ENCODE measurements around the gene CDK19. TPM values are rescaled to one million over a fixed set of nuclear protein-coding genes. Genes with fewer than 3 reads are reported as not detected.
A peak's percentile ranks its signal among the peaks of the same experiment; 100 is the strongest.
"Not testable (repeated sequence)": the region's sequence is repeated elsewhere in the genome, so short reads cannot be mapped to it uniquely, and the experiment has no call there.

The CDK19 gene
- total RNA-seq, 2 donors from 2014 or later, result 17.1 to 17.7 TPM

DNA sequence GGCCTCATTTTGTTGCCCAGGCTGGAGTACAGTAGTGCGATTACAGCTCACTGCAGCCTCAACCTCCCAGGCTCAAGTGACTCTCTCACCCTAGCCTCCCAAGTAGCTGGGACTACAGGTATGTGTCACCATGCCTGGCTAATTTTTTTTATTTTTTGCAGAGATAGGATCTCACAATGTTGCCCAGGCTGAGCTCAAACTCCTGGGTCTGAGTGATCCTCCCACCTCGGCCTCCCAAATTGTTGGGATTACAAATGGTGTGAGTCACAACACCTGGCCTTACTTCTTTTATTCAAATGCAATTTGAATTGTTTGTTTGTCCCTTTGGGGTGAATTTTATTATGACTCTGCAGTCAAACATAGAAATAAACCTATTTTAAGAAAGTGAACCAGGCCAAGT is 207.1 kb downstream of the CDK19 start:
- DNase-seq (no peak), ATAC-seq (no peak)
- H3K4me1 Mint-ChIP-seq, result no peaks in the 10 kb centered on the region
- no peak overlapping the region for H3K4me3 Mint-ChIP-seq
- no peaks in the 10 kb centered on the region for H3K27me3 Mint-ChIP-seq
- peaks cover 2% of the 10 kb centered on the region for H3K36me3 Mint-ChIP-seq (ENCODE audit: low read depth)
- H3K9me3 ChIP-seq (ENCODE audit: control insufficient read depth, low read length, poor library complexity, severe bottlenecking), result no peaks in the 10 kb centered on the region
- H3K27ac Mint-ChIP-seq, result no peak overlapping the region

DNA sequence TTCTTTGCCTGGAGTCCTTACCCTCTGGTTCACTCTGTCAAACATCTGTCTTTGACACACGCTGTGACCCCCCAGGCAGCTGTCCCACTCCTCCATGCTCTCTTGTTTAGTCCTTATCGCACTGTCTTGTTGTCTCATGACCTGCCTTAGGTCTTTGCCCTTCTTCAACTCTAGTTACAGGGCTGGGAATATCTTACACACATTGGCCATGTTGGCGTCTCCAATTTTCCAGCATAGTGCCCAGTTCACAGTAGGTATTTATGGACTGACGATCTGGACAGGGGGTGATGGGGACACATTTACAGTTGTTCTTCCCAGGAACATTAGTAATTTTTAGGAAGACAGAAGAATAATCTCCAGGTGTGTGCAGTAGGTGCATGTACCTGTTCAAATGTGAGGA is 209.1 kb downstream of the CDK19 start:
- H3K9me3 ChIP-seq (ENCODE audit: control insufficient read depth, low read length, poor library complexity, severe bottlenecking), result no peaks in the 10 kb centered on the region
- Mint-ChIP-seq H3K4me3 (no peak overlapping the region), H3K4me1 (no peaks in the 10 kb centered on the region), H3K27me3 (no peaks in the 10 kb centered on the region), H3K36me3 (ENCODE audit: low read depth) (peaks cover 2% of the 10 kb centered on the region), H3K27ac (no peak overlapping the region)
- DNase-seq (no peak), ATAC-seq (no peak)

DNA sequence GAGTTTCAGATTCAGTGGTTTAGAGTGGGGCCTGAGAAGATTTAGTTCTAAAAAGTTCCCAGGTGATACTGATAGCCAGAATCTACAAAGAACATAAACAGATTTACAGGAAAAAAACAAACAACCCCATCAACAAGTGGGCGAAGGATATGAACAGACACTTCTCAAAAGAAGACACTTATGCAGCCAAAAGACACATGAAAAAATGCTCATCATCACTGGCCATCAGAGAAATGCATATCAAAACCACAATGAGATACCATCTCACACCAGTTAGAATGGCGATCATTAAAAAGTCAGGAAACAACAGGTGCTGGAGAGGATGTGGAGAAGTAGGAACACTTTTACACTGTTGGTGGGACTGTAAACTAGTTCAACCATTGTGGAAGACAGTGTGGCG is 214.6 kb downstream of the CDK19 start:
- H3K9me3 ChIP-seq (ENCODE audit: control insufficient read depth, low read length, poor library complexity, severe bottlenecking); DNase-seq; H3K27ac Mint-ChIP-seq; H3K27me3 Mint-ChIP-seq; H3K4me3 Mint-ChIP-seq; H3K36me3 Mint-ChIP-seq (ENCODE audit: low read depth); ATAC-seq; H3K4me1 Mint-ChIP-seq: not testable (repeated sequence)

DNA sequence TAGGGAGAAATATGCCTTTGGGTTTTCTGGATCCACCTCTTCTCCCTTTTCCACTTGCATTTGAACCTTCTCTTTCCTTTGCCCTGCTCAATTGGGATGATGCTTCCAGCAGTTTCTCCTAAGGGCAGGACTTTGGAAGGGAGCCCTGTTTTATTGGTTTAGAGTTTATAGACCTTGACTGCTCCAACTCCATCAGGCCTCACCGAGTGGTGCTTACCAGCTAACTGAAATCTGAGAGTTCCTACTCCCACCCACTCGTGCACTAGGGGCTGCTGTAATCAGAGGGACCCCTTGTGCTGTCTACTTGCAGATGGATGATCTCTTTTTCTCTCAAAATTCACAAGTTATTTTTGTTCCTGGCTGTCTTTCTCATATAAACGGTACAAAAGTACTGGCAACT is 217.5 kb downstream of the CDK19 start:
- ATAC-seq, result no peak
- Mint-ChIP-seq H3K4me1 (no peaks in the 10 kb centered on the region), H3K27ac (no peak overlapping the region), H3K36me3 (ENCODE audit: low read depth) (peaks cover 4% of the 10 kb centered on the region), H3K4me3 (no peak overlapping the region), H3K27me3 (no peaks in the 10 kb centered on the region)
- DNase-seq, result no peak
- no peaks in the 10 kb centered on the region for H3K9me3 ChIP-seq (ENCODE audit: control insufficient read depth, low read length, poor library complexity, severe bottlenecking)

DNA sequence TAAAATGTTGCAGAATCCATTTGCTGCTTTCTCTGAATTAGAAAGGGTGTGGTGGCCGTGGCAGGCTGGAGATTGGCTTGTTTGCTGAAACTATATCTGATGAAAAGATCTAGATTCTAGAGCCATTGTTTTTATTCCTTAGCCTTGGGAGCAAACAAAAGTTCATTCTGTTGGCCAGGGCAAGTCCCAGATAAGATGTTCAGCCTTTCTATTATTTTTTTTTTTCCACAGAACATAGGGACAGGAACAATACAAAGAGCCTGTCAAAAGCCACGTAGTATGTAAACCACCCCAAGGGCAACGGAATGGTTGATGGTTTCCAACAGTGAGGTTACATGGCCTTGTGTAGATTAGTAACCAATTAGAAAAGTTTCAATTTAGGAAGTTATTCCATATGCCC is 218.9 kb downstream of the CDK19 start:
- ATAC-seq (no peak), DNase-seq (no peak)
- H3K36me3 Mint-ChIP-seq (ENCODE audit: low read depth), result peaks cover 4% of the 10 kb centered on the region
- no peaks in the 10 kb centered on the region for H3K4me1 Mint-ChIP-seq
- H3K9me3 ChIP-seq (ENCODE audit: control insufficient read depth, low read length, poor library complexity, severe bottlenecking), result no peaks in the 10 kb centered on the region
- H3K4me3 Mint-ChIP-seq, result no peak overlapping the region
- H3K27me3 Mint-ChIP-seq, result no peaks in the 10 kb centered on the region
- no peak overlapping the region for H3K27ac Mint-ChIP-seq

DNA sequence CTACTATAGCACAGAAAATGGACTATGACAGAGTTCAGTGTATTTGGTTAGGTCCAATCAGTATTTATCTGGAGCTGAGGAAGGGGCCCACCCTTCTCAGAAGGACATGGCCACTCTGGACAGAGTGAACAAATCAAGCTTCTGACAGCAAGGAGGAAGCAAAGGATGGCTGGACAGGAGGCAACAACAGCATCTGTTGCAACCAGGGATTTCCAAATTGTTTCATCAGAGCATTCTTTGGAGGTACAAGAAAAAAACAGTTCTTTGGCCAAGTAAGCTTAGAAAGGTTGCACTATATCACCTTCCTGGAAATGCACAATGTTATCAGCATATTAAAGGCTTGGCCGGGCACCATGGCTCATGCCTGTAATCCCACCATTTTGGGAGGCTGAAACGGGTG is 220.2 kb downstream of the CDK19 start:
- peaks cover 4% of the 10 kb centered on the region for H3K36me3 Mint-ChIP-seq (ENCODE audit: low read depth)
- DNase-seq, result no peak
- ATAC-seq, result no peak
- H3K27ac Mint-ChIP-seq, result no peak overlapping the region
- H3K4me3 Mint-ChIP-seq, result no peak overlapping the region
- peaks cover 7% of the 10 kb centered on the region for H3K4me1 Mint-ChIP-seq
- H3K9me3 ChIP-seq (ENCODE audit: control insufficient read depth, low read length, poor library complexity, severe bottlenecking), result no peaks in the 10 kb centered on the region
- H3K27me3 Mint-ChIP-seq, result no peaks in the 10 kb centered on the region

DNA sequence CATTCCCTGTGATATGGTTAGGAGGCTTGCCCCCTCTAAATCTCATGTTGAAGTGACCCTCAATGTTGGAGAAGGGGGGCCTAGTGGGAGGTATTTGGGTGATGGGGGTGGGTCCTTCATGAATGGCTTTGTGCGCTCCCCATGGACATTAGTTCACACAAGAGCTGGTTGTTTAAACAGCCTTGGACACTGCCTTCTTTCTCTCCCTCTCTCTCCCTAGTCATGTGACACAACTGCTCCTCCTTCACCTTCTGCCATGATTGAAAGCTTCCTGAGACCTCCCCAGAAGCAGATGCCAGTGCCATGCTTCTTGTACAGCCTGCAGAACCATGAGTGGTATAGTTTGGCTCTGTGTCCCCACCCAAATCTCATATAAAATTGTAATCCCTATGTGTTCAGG is 221.6 kb downstream of the CDK19 start:
- Mint-ChIP-seq H3K27me3 (no peaks in the 10 kb centered on the region), H3K27ac (no peak overlapping the region), H3K4me1 (peaks cover 8% of the 10 kb centered on the region), H3K36me3 (ENCODE audit: low read depth) (no peaks in the 10 kb centered on the region), H3K4me3 (no peak overlapping the region)
- H3K9me3 ChIP-seq (ENCODE audit: control insufficient read depth, low read length, poor library complexity, severe bottlenecking), result no peaks in the 10 kb centered on the region
- no peak for ATAC-seq
- DNase-seq, result no peak

DNA sequence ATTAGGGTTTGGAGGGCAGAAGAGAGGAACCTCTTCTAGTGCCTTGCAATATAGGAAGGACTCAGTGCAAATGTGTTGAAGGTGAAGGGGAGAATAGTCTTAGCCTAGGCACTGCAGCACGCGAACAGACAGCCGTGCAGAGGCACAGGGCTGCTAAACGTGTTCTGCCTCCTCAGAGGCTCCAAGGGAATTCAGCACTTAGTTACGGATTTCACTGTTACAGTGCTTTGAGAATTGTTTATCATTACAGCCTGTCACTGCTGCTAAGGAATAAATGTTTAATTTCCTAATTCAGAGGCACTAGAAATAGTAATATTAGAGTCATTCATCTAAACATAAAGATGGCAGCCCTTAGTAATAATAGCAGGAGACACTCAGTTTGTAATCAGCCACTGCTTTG is 222.5 kb downstream of the CDK19 start:
- DNase-seq (no peak), ATAC-seq (no peak)
- no peak overlapping the region for H3K4me3 Mint-ChIP-seq
- no peaks in the 10 kb centered on the region for H3K9me3 ChIP-seq (ENCODE audit: control insufficient read depth, low read length, poor library complexity, severe bottlenecking)
- H3K4me1 Mint-ChIP-seq, result peaks cover 8% of the 10 kb centered on the region
- H3K36me3 Mint-ChIP-seq (ENCODE audit: low read depth), result no peaks in the 10 kb centered on the region
- no peak overlapping the region for H3K27ac Mint-ChIP-seq
- H3K27me3 Mint-ChIP-seq, result no peaks in the 10 kb centered on the region

DNA sequence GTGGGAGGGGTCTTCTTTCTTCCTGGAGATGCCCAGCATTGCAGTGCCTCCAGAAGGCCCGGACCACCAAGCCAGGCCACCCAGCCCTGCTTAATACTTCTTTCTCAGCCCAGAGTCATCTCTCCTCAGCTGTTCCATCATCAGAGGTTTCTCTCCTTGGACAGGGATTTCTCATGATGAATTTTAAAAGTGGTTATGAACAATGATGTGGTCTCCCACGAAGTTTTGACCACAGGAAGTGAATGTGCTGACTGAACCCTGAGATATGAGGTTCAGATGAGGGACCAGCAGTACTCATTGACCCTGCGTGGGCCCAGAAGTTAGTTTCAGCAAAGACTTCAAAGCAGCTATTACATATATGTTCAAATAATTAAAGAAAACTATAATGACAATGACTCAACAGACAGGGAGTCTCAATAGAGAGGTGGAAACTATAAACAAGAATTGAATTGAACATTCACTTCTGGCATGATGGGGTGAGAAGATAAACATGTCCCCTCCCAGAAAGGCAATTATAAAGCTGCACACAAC is 224.4 kb downstream of the CDK19 start:
- Mint-ChIP-seq H3K4me1 (peaks cover 8% of the 10 kb centered on the region), H3K36me3 (ENCODE audit: low read depth) (no peaks in the 10 kb centered on the region), H3K4me3 (no peak overlapping the region), H3K27ac (no peak overlapping the region), H3K27me3 (no peaks in the 10 kb centered on the region)
- no peaks in the 10 kb centered on the region for H3K9me3 ChIP-seq (ENCODE audit: control insufficient read depth, low read length, poor library complexity, severe bottlenecking)
- no peak for DNase-seq
- no peak for ATAC-seq

DNA sequence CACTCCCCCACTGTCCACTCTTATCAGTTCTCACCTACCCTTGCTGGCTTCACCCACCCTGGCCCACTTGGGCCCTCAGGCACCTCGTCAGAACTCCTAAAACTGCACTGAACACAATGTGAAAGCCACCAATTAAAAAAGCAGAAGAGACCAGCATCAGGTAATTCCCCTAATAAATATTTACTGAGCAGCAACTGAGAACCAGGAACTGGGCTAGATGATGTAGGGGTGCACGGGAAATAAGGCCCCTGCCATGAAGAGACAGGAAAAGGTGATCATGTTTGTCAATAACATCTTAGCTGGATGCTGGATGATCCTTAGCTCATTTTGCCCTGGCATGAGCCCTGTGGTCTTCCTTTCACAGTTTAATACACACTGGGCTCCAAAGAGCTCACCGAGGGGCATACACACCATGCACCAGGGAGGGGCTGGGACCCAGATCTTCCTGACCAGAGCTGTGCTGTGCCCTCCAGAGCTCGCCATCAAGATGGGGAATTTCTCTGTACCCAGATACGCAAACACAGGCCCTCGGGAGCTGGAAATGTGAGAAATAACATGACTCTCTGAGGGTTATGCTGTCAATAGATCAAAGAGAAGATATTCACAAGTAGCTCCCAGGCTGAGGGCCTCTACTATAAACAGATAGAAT is 225.3 kb downstream of the CDK19 start:
- Mint-ChIP-seq H3K4me3 (no peak overlapping the region), H3K4me1 (peaks cover 8% of the 10 kb centered on the region), H3K27ac (peak overlapping the region; percentile 84), H3K27me3 (no peaks in the 10 kb centered on the region), H3K36me3 (ENCODE audit: low read depth) (no peaks in the 10 kb centered on the region)
- peak; percentile 61 for ATAC-seq
- no peaks in the 10 kb centered on the region for H3K9me3 ChIP-seq (ENCODE audit: control insufficient read depth, low read length, poor library complexity, severe bottlenecking)
- DNase-seq, result no peak

DNA sequence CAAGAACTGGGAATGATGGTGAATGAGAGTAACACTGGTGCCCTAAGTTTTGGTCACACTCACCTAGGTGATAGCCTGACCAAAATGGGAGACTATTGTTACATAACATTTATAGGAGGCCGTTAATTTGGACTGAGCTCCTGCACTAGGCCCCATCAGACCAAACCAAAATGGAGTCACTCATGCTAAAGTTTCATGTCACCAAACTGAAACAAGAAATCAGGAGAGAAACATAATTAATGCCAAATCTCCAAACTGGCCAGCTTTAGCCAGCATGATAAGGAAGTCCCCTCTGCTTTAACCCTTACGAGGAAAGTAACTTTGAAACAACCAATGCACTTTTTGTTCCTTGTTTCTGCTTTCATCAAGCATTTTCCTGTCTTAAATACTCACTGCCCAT is 227.9 kb downstream of the CDK19 start:
- ATAC-seq (no peak), DNase-seq (no peak)
- Mint-ChIP-seq H3K36me3 (ENCODE audit: low read depth) (no peaks in the 10 kb centered on the region), H3K4me1 (peaks cover 8% of the 10 kb centered on the region), H3K4me3 (no peak overlapping the region), H3K27ac (no peak overlapping the region), H3K27me3 (no peaks in the 10 kb centered on the region)
- H3K9me3 ChIP-seq (ENCODE audit: control insufficient read depth, low read length, poor library complexity, severe bottlenecking), result no peaks in the 10 kb centered on the region

DNA sequence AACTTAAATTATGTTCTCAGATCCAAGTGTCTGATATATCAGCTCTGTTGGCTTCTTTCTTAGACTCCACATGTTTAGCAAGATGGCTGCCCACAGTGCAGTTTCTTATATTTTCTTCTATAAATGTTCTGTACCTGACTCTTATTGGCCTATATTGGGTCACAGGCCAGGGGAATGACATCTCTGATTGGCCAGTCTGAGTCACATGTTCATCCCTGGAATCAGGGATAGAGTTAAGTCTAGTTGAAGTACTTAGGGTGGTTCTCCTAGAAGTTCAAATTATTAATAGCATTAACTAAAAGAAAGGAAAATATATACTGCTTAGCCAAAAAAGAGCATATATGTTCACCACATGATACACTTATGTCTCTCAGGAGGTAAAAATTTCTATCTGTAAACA is 233.6 kb downstream of the CDK19 start:
- Mint-ChIP-seq H3K4me1 (no peaks in the 10 kb centered on the region), H3K27ac (no peak overlapping the region), H3K4me3 (no peak overlapping the region), H3K36me3 (ENCODE audit: low read depth) (no peaks in the 10 kb centered on the region), H3K27me3 (no peaks in the 10 kb centered on the region)
- DNase-seq, result no peak
- no peaks in the 10 kb centered on the region for H3K9me3 ChIP-seq (ENCODE audit: control insufficient read depth, low read length, poor library complexity, severe bottlenecking)
- no peak for ATAC-seq

DNA sequence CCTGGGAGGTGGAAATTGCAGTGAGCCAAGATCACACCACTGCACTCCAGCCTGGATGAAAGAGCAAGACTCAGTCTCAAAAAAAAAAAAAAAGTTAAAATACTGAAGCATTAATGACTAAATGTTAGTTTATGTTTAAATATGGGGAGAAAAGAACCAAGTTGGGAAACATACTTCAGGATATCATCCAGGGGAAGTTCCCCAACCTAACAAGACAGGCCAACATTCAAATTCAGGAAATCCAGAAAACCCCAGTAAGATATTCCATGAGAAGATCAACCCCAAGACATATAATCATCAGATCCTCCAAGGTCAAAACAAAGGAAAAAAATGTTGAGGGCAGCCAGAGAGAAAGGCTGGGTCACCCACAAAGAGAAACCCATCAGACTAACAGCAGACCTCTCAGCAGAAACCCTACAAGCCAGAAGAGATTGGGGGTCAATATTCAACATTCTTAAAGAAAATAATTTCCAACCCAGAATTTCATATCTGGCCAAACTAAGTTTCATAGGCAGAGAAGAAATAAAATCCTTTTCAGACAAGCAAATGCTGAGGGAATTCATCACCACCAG is 237.6 kb downstream of the CDK19 start:
- not testable (repeated sequence) for DNase-seq; H3K4me3 Mint-ChIP-seq; H3K27ac Mint-ChIP-seq; H3K27me3 Mint-ChIP-seq; H3K9me3 ChIP-seq (ENCODE audit: control insufficient read depth, low read length, poor library complexity, severe bottlenecking); H3K36me3 Mint-ChIP-seq (ENCODE audit: low read depth); H3K4me1 Mint-ChIP-seq; ATAC-seq

DNA sequence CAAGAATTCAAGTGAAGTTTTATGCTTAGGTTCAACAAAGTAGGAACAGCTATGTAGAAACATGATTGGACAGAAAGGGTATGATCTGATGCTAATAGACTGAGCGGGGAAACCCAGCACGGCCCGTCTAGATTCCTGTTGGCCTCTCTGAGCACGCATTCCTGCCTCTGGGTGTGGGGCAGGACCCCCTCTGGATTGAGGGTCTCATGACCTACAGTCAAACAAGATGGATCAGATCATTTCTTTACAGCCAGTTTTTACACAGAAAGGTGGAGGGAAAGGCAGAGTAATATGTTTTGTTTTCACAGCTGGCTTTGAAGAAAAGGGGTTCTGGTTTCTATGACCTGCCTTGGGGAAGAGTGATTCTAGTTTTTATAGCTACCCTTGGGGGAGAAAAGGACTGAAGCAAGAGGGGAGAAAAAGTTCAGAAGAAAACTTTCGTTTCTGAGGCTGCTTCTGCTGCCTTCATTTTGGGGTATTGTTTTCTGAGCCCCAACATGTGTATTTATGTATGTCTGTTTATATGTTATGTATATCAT is 239.3 kb downstream of the CDK19 start:
- Mint-ChIP-seq H3K27me3 (no peaks in the 10 kb centered on the region), H3K36me3 (ENCODE audit: low read depth) (peaks cover 3% of the 10 kb centered on the region), H3K4me3 (no peak overlapping the region), H3K4me1 (peaks cover 2% of the 10 kb centered on the region), H3K27ac (no peak overlapping the region)
- ATAC-seq, result no peak
- DNase-seq, result no peak
- H3K9me3 ChIP-seq (ENCODE audit: control insufficient read depth, low read length, poor library complexity, severe bottlenecking), result no peaks in the 10 kb centered on the region

Data from T-helper 17 cell (primary cell).